GM23248 (cell line): ENCODE data around the gene ZNF562.

Experiments
- EZH2 ChIP-seq: fragments of 200-600 bp; sonication (generic); IDR thresholded peaks from 2 replicates; pipeline ENCODE4 v1.6.1; 2018; ENCODE audit warnings: antibody characterized with exemption, mild to moderate bottlenecking; ENCODE audit not compliant: insufficient read depth, poor library complexity, severe bottlenecking
- EZH2phosphoT487 ChIP-seq: fragments of 200-600 bp; sonication (generic); IDR thresholded peaks from 2 replicates; pipeline ENCODE4 v1.6.1; 2018; ENCODE audit warnings: antibody characterized with exemption, moderate library complexity, mild to moderate bottlenecking, low read depth; ENCODE audit not compliant: insufficient read depth

- TF ChIP-seq EZH2 (no peak), EZH2phosphoT487 (no peak)
Observed at GRCh38 chr19:9673912-9674662, 813 bp downstream of the ZNF562 start.
